ENCODE measurements around the gene LRIG2. TPM values are rescaled to one million over a fixed set of nuclear protein-coding genes. Genes with fewer than 3 reads are reported as not detected.

LRIG2 gene
- total and polyA plus RNA-seq, 9 of the 15 experiments (the other 6 are each of a cell fraction or from before 2014, with no cell fraction given) = 1.8 to 28.1 (median 11.5) TPM

DNA sequence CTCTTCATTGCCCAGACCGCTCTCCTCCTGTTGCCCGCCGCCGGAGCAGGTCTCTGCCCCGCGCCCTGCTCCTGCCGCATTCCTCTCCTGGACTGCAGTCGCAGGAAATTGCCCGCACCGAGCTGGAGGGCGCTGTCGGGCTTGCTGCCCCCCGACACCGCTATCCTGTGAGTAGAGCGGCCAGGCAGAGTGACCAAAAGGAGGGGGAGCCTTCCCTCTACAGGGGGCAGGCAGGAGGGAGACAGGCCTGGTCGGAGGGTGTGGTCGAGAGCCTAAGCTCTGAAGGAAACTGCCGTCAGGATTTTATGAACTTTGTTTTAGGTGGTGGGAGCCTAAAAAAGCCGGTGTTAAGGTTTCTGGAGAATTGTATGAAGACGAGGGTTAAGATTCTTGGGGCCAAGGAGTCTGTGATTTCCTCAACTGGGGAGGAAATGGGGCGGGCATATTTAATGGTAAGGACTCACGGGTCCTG is 517 bp downstream of the LRIG2 start (continued):
- TF ChIP-seq TEAD1 (CRISPR knock-in tag; IDR thresholded peaks at IDR 0.05) (no peak; a peak in 1 of 4 replicates), ZNF830 (CRISPR knock-in tag; IDR thresholded peaks at IDR 0.05) (no peak), CREB1 (IDR thresholded peaks at IDR 0.05) (0 out of 2 replicates have a peak, but pooled peaks have one; percentile 5), CREB1 (CRISPR knock-in tag; IDR thresholded peaks at IDR 0.05) (no peak), TRIM24 (IDR thresholded peaks at IDR 0.05) (peak in 1 of 2 experiments; percentile 47; a peak in 1 of 4 replicates), ZNF431 (CRISPR knock-in tag; IDR thresholded peaks at IDR 0.05) (peak; percentile 53; the same call in 1 of the 2 replicates), CXXC5 (CRISPR knock-in tag; IDR thresholded peaks at IDR 0.05) (no peak), CCNT2 (IDR thresholded peaks at IDR 0.05; ENCODE audit: borderline replicate concordance, extremely low read depth, insufficient read length, low read depth, low read length) (no peak), HDAC3 (IDR thresholded peaks at IDR 0.05; ENCODE audit: borderline replicate concordance, partially characterized antibody) (peak; percentile 11), ILK (tag; IDR thresholded peaks at IDR 0.05; ENCODE audit: borderline replicate concordance, low read depth) (no peak), TAF9B (IDR thresholded peaks at IDR 0.05; ENCODE audit: partially characterized antibody) (no peak), NCOR1 (IDR thresholded peaks at IDR 0.05) (peak; percentile 31; the same call in 1 of the 2 replicates)
- TF ChIP-seq, protein P1, sequence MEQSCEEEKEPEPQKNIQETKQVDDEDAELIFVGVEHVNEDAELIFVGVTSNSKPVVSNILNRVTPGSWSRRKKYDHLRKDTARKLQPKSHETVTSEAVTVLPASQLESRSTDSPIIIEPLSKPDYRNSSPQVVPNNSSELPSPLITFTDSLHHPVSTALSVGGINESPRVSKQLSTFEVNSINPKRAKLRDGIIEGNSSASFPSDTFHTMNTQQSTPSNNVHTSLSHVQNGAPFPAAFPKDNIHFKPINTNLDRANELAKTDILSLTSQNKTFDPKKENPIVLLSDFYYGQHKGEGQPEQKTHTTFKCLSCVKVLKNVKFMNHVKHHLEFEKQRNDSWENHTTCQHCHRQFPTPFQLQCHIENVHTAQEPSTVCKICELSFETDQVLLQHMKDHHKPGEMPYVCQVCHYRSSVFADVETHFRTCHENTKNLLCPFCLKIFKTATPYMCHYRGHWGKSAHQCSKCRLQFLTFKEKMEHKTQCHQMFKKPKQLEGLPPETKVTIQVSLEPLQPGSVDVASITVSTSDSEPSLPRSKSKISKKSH (CRISPR knock-in tag; IDR thresholded peaks at IDR 0.05) = no peak
- TF ChIP-seq, protein P2, sequence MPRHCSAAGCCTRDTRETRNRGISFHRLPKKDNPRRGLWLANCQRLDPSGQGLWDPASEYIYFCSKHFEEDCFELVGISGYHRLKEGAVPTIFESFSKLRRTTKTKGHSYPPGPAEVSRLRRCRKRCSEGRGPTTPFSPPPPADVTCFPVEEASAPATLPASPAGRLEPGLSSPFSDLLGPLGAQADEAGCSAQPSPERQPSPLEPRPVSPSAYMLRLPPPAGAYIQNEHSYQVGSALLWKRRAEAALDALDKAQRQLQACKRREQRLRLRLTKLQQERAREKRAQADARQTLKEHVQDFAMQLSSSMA (CRISPR knock-in tag; IDR thresholded peaks at IDR 0.05) = 0 out of 2 replicates have a peak, but pooled peaks have one; percentile 6
- TF ChIP-seq, protein P3, sequence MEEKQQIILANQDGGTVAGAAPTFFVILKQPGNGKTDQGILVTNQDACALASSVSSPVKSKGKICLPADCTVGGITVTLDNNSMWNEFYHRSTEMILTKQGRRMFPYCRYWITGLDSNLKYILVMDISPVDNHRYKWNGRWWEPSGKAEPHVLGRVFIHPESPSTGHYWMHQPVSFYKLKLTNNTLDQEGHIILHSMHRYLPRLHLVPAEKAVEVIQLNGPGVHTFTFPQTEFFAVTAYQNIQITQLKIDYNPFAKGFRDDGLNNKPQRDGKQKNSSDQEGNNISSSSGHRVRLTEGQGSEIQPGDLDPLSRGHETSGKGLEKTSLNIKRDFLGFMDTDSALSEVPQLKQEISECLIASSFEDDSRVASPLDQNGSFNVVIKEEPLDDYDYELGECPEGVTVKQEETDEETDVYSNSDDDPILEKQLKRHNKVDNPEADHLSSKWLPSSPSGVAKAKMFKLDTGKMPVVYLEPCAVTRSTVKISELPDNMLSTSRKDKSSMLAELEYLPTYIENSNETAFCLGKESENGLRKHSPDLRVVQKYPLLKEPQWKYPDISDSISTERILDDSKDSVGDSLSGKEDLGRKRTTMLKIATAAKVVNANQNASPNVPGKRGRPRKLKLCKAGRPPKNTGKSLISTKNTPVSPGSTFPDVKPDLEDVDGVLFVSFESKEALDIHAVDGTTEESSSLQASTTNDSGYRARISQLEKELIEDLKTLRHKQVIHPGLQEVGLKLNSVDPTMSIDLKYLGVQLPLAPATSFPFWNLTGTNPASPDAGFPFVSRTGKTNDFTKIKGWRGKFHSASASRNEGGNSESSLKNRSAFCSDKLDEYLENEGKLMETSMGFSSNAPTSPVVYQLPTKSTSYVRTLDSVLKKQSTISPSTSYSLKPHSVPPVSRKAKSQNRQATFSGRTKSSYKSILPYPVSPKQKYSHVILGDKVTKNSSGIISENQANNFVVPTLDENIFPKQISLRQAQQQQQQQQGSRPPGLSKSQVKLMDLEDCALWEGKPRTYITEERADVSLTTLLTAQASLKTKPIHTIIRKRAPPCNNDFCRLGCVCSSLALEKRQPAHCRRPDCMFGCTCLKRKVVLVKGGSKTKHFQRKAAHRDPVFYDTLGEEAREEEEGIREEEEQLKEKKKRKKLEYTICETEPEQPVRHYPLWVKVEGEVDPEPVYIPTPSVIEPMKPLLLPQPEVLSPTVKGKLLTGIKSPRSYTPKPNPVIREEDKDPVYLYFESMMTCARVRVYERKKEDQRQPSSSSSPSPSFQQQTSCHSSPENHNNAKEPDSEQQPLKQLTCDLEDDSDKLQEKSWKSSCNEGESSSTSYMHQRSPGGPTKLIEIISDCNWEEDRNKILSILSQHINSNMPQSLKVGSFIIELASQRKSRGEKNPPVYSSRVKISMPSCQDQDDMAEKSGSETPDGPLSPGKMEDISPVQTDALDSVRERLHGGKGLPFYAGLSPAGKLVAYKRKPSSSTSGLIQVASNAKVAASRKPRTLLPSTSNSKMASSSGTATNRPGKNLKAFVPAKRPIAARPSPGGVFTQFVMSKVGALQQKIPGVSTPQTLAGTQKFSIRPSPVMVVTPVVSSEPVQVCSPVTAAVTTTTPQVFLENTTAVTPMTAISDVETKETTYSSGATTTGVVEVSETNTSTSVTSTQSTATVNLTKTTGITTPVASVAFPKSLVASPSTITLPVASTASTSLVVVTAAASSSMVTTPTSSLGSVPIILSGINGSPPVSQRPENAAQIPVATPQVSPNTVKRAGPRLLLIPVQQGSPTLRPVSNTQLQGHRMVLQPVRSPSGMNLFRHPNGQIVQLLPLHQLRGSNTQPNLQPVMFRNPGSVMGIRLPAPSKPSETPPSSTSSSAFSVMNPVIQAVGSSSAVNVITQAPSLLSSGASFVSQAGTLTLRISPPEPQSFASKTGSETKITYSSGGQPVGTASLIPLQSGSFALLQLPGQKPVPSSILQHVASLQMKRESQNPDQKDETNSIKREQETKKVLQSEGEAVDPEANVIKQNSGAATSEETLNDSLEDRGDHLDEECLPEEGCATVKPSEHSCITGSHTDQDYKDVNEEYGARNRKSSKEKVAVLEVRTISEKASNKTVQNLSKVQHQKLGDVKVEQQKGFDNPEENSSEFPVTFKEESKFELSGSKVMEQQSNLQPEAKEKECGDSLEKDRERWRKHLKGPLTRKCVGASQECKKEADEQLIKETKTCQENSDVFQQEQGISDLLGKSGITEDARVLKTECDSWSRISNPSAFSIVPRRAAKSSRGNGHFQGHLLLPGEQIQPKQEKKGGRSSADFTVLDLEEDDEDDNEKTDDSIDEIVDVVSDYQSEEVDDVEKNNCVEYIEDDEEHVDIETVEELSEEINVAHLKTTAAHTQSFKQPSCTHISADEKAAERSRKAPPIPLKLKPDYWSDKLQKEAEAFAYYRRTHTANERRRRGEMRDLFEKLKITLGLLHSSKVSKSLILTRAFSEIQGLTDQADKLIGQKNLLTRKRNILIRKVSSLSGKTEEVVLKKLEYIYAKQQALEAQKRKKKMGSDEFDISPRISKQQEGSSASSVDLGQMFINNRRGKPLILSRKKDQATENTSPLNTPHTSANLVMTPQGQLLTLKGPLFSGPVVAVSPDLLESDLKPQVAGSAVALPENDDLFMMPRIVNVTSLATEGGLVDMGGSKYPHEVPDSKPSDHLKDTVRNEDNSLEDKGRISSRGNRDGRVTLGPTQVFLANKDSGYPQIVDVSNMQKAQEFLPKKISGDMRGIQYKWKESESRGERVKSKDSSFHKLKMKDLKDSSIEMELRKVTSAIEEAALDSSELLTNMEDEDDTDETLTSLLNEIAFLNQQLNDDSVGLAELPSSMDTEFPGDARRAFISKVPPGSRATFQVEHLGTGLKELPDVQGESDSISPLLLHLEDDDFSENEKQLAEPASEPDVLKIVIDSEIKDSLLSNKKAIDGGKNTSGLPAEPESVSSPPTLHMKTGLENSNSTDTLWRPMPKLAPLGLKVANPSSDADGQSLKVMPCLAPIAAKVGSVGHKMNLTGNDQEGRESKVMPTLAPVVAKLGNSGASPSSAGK (IDR thresholded peaks at IDR 0.05) = peak; percentile 15; the same call in 1 of the 2 replicates
